CD4-positive, alpha-beta T cell treated with Interleukin-12 subunit alpha and Interleukin-12 subunit beta, for 1 hour (primary cell): Measurements from ENCODE around the gene RNF217.
"Not testable (repeated sequence)": the region's sequence is repeated elsewhere in the genome, so short reads cannot be mapped to it uniquely, and the experiment has no call there.

Experiments used
- DNase-seq: peaks from one replicate; pipeline ENCODE4 v3.0.0-alpha.2; 2020

The RNF217 gene

GRCh38 chr6:125020385-125020784, 58.1 kb downstream of the RNF217 start:
- DNase-seq: no peak

GRCh38 chr6:125022391-125022989, 60.3 kb downstream of the RNF217 start:
- DNase-seq: no peak

GRCh38 chr6:125025164-125025854, 63.1 kb downstream of the RNF217 start:
- no peak for DNase-seq

GRCh38 chr6:125027287-125027686, 65.0 kb downstream of the RNF217 start:
- no peak for DNase-seq

- DNase-seq: no peak
Measured at GRCh38 chr6:125030969-125031368, 68.7 kb downstream of the RNF217 start.

- no peak for DNase-seq
Measured at GRCh38 chr6:125031385-125031784, 69.1 kb downstream of the RNF217 start.

- not testable (repeated sequence) for DNase-seq
Measured at GRCh38 chr6:125034929-125035328, 72.7 kb downstream of the RNF217 start.

- not testable (repeated sequence) for DNase-seq
Measured at GRCh38 chr6:125036486-125036885, 74.2 kb downstream of the RNF217 start.

GRCh38 chr6:125037827-125038226, 75.6 kb downstream of the RNF217 start:
- DNase-seq: no peak

GRCh38 chr6:125038925-125039324, 76.7 kb downstream of the RNF217 start:
- no peak for DNase-seq

- DNase-seq: no peak
Measured at GRCh38 chr6:125041740-125042459, 79.7 kb downstream of the RNF217 start.

GRCh38 chr6:125044066-125044465, 81.8 kb downstream of the RNF217 start:
- no peak for DNase-seq

- no peak for DNase-seq
Measured at GRCh38 chr6:125044667-125045066, 82.4 kb downstream of the RNF217 start.

- no peak for DNase-seq
Measured at GRCh38 chr6:125046107-125046925, 84.1 kb downstream of the RNF217 start.

- DNase-seq: no peak
Measured at GRCh38 chr6:125048274-125048673, 86.0 kb downstream of the RNF217 start.

- no peak for DNase-seq
Measured at GRCh38 chr6:125050663-125051318, 88.6 kb downstream of the RNF217 start.

GRCh38 chr6:125053809-125054208, 91.6 kb downstream of the RNF217 start:
- no peak for DNase-seq

GRCh38 chr6:125054331-125054730, 92.1 kb downstream of the RNF217 start:
- DNase-seq: no peak

GRCh38 chr6:125057392-125058246, 95.4 kb downstream of the RNF217 start:
- DNase-seq: no peak

GRCh38 chr6:125058546-125058945, 96.3 kb downstream of the RNF217 start:
- DNase-seq: no peak

- DNase-seq: no peak
Measured at GRCh38 chr6:125063307-125063706, 101.1 kb downstream of the RNF217 start.

GRCh38 chr6:125066140-125066539, 103.9 kb downstream of the RNF217 start:
- DNase-seq: no peak
